Esophagus muscularis mucosa (tissue), 4 donors: ENCODE measurements around the gene BLACAT1.

Experiments
- EP300 ChIP-seq: sonication (generic); formaldehyde crosslinking; IDR thresholded peaks from one replicate; pipeline ENCODE4 v1.6.1; 2017; ENCODE audit warnings: antibody characterized with exemption
- POLR2A ChIP-seq: fragments of 450-650 bp; IDR thresholded peaks from one replicate; pipeline ENCODE4 v1.6.1; 2017; ENCODE audit warnings: antibody characterized with exemption, moderate library complexity, mild to moderate bottlenecking, low read depth
- POLR2AphosphoS5 ChIP-seq, 2 donors: sonication (generic); formaldehyde crosslinking; IDR thresholded peaks; one replicate each; pipeline ENCODE4 v1.6.1; 2017; ENCODE audit warnings: antibody characterized with exemption in 2 of 2
- TF ChIP-seq, protein P1 (sequence below), 3 experiments: fragments of 200-600 bp in 2 of 3; fragments of 450-650 bp in 1 of 3; sonication (generic) in 2 of 3; IDR thresholded peaks; one replicate each; pipeline ENCODE4 v1.5.1; 2017 to 2019; ENCODE audit warnings: antibody characterized with exemption in 3 of 3, mild to moderate bottlenecking in 2 of 3, moderate library complexity in 1 of 3

- no peak for TF ChIP-seq POLR2A
- no peak for TF ChIP-seq EP300
- TF ChIP-seq, protein P1, sequence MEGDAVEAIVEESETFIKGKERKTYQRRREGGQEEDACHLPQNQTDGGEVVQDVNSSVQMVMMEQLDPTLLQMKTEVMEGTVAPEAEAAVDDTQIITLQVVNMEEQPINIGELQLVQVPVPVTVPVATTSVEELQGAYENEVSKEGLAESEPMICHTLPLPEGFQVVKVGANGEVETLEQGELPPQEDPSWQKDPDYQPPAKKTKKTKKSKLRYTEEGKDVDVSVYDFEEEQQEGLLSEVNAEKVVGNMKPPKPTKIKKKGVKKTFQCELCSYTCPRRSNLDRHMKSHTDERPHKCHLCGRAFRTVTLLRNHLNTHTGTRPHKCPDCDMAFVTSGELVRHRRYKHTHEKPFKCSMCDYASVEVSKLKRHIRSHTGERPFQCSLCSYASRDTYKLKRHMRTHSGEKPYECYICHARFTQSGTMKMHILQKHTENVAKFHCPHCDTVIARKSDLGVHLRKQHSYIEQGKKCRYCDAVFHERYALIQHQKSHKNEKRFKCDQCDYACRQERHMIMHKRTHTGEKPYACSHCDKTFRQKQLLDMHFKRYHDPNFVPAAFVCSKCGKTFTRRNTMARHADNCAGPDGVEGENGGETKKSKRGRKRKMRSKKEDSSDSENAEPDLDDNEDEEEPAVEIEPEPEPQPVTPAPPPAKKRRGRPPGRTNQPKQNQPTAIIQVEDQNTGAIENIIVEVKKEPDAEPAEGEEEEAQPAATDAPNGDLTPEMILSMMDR (IDR thresholded peaks at IDR 0.05) = no peak
- TF ChIP-seq POLR2AphosphoS5 (IDR thresholded peaks at IDR 0.05) = no peak
Observed at GRCh38 chr1:205494115-205494514, 38.3 kb upstream of the BLACAT1 start.
